ENCODE measurements around the gene SND1.

GRCh38 chr7:128044064-128044463 is 392.1 kb downstream of the SND1 start:
- TF ChIP-seq CTCF (IDR thresholded peaks at IDR 0.05) (no peak), POLR2A (IDR thresholded peaks at IDR 0.05) (no peak)
